ENCODE data around the gene RGS6. TPM values are rescaled to one million over a fixed set of nuclear protein-coding genes. Genes with fewer than 3 reads are reported as not detected.

RGS6 gene
- total RNA-seq, 1 experiment from 2014 or later: not detected

GRCh38 chr14:72333357-72333756, 401.1 kb downstream of the RGS6 start:
- H3K4me1 ChIP-seq: no peaks in the 10 kb centered on the region
- H3K27ac ChIP-seq: no peak overlapping the region
- no peaks in the 10 kb centered on the region for H3K36me3 ChIP-seq
- no peak for DNase-seq
- no peaks in the 10 kb centered on the region for H3K27me3 ChIP-seq
- H3K9me3 ChIP-seq (replicated peaks): no peaks in the 10 kb centered on the region
- H3K4me3 ChIP-seq: no peak overlapping the region

- DNase-seq: no peak
- H3K36me3 ChIP-seq: no peaks in the 10 kb centered on the region
- H3K27ac ChIP-seq: no peak overlapping the region
- no peak overlapping the region for H3K4me3 ChIP-seq
- no peaks in the 10 kb centered on the region for H3K4me1 ChIP-seq
- no peaks in the 10 kb centered on the region for H3K9me3 ChIP-seq (replicated peaks)
- H3K27me3 ChIP-seq: no peaks in the 10 kb centered on the region
These were observed 404.2 kb downstream of the RGS6 start for GRCh38 chr14:72336311-72336980.

- H3K4me1 ChIP-seq: no peaks in the 10 kb centered on the region
- no peaks in the 10 kb centered on the region for H3K27me3 ChIP-seq
- no peak overlapping the region for H3K27ac ChIP-seq
- H3K4me3 ChIP-seq: no peak overlapping the region
- H3K36me3 ChIP-seq: no peaks in the 10 kb centered on the region
- H3K9me3 ChIP-seq (replicated peaks): 0 out of 2 replicates have a peak, but pooled peaks cover 3% of the 10 kb centered on the region
- no peak for DNase-seq
These were observed 409.0 kb downstream of the RGS6 start for GRCh38 chr14:72341237-72341636.

- no peaks in the 10 kb centered on the region for H3K36me3 ChIP-seq
- DNase-seq: no peak
- H3K27ac ChIP-seq: no peak overlapping the region
- H3K9me3 ChIP-seq (replicated peaks): 0 out of 2 replicates have a peak, but pooled peaks cover 3% of the 10 kb centered on the region
- H3K4me3 ChIP-seq: no peak overlapping the region
- H3K27me3 ChIP-seq: no peaks in the 10 kb centered on the region
- H3K4me1 ChIP-seq: no peaks in the 10 kb centered on the region
These were observed 409.5 kb downstream of the RGS6 start for GRCh38 chr14:72341686-72342085.

- no peaks in the 10 kb centered on the region for H3K36me3 ChIP-seq
- 0 out of 2 replicates have a peak, but pooled peaks cover 3% of the 10 kb centered on the region for H3K9me3 ChIP-seq (replicated peaks)
- no peak overlapping the region for H3K4me3 ChIP-seq
- H3K4me1 ChIP-seq: no peaks in the 10 kb centered on the region
- H3K27me3 ChIP-seq: no peaks in the 10 kb centered on the region
- no peak for DNase-seq
- no peak overlapping the region for H3K27ac ChIP-seq
These were observed 414.9 kb downstream of the RGS6 start for GRCh38 chr14:72347118-72347517.

GRCh38 chr14:72350215-72350614, 418.0 kb downstream of the RGS6 start:
- Histone ChIP-seq H3K27me3 (no peaks in the 10 kb centered on the region), H3K36me3 (no peaks in the 10 kb centered on the region), H3K4me3 (no peak overlapping the region), H3K27ac (no peak overlapping the region), H3K9me3 (replicated peaks) (no peaks in the 10 kb centered on the region), H3K4me1 (no peaks in the 10 kb centered on the region)
- DNase-seq: no peak

GRCh38 chr14:72352012-72352411, 419.8 kb downstream of the RGS6 start:
- Histone ChIP-seq H3K27me3 (no peaks in the 10 kb centered on the region), H3K4me1 (no peaks in the 10 kb centered on the region), H3K36me3 (no peaks in the 10 kb centered on the region), H3K9me3 (replicated peaks) (no peaks in the 10 kb centered on the region), H3K27ac (no peak overlapping the region), H3K4me3 (no peak overlapping the region)
- no peak for DNase-seq

- Histone ChIP-seq H3K9me3 (replicated peaks) (no peaks in the 10 kb centered on the region), H3K27me3 (no peaks in the 10 kb centered on the region), H3K27ac (no peak overlapping the region), H3K4me1 (no peaks in the 10 kb centered on the region), H3K4me3 (no peak overlapping the region), H3K36me3 (no peaks in the 10 kb centered on the region)
- DNase-seq: no peak
These were observed 434.4 kb downstream of the RGS6 start for GRCh38 chr14:72366619-72367018.

- Histone ChIP-seq H3K27ac (no peak overlapping the region), H3K4me3 (no peak overlapping the region), H3K9me3 (replicated peaks) (no peaks in the 10 kb centered on the region), H3K4me1 (no peaks in the 10 kb centered on the region), H3K27me3 (no peaks in the 10 kb centered on the region), H3K36me3 (no peaks in the 10 kb centered on the region)
- no peak for DNase-seq
These were observed 436.9 kb downstream of the RGS6 start for GRCh38 chr14:72369106-72369505.

GRCh38 chr14:72377016-72377415, 444.8 kb downstream of the RGS6 start:
- H3K27ac ChIP-seq: no peak overlapping the region
- H3K36me3 ChIP-seq: no peaks in the 10 kb centered on the region
- DNase-seq: no peak
- no peaks in the 10 kb centered on the region for H3K9me3 ChIP-seq (replicated peaks)
- no peaks in the 10 kb centered on the region for H3K27me3 ChIP-seq
- H3K4me1 ChIP-seq: no peaks in the 10 kb centered on the region
- no peak overlapping the region for H3K4me3 ChIP-seq

GRCh38 chr14:72380456-72380855, 448.2 kb downstream of the RGS6 start:
- Histone ChIP-seq H3K36me3 (no peaks in the 10 kb centered on the region), H3K4me3 (no peak overlapping the region), H3K27me3 (no peaks in the 10 kb centered on the region), H3K9me3 (replicated peaks) (no peaks in the 10 kb centered on the region), H3K27ac (no peak overlapping the region), H3K4me1 (no peaks in the 10 kb centered on the region)
- no peak for DNase-seq

GRCh38 chr14:72383865-72384264, 451.6 kb downstream of the RGS6 start:
- H3K4me3 ChIP-seq: no peak overlapping the region
- H3K9me3 ChIP-seq (replicated peaks): no peaks in the 10 kb centered on the region
- no peaks in the 10 kb centered on the region for H3K27me3 ChIP-seq
- no peaks in the 10 kb centered on the region for H3K4me1 ChIP-seq
- DNase-seq: no peak
- H3K36me3 ChIP-seq: no peaks in the 10 kb centered on the region
- H3K27ac ChIP-seq: no peak overlapping the region

- H3K27me3 ChIP-seq: no peaks in the 10 kb centered on the region
- H3K36me3 ChIP-seq: no peaks in the 10 kb centered on the region
- no peak overlapping the region for H3K4me3 ChIP-seq
- no peaks in the 10 kb centered on the region for H3K4me1 ChIP-seq
- no peaks in the 10 kb centered on the region for H3K9me3 ChIP-seq (replicated peaks)
- no peak overlapping the region for H3K27ac ChIP-seq
- no peak for DNase-seq
These were observed 455.5 kb downstream of the RGS6 start for GRCh38 chr14:72387726-72388125.

- H3K27me3 ChIP-seq: no peaks in the 10 kb centered on the region
- H3K36me3 ChIP-seq: no peaks in the 10 kb centered on the region
- DNase-seq: no peak
- H3K4me3 ChIP-seq: no peak overlapping the region
- no peaks in the 10 kb centered on the region for H3K9me3 ChIP-seq (replicated peaks)
- no peaks in the 10 kb centered on the region for H3K4me1 ChIP-seq
- no peak overlapping the region for H3K27ac ChIP-seq
These were observed 457.0 kb downstream of the RGS6 start for GRCh38 chr14:72389200-72389599.

- no peaks in the 10 kb centered on the region for H3K27me3 ChIP-seq
- H3K4me3 ChIP-seq: no peak overlapping the region
- no peaks in the 10 kb centered on the region for H3K9me3 ChIP-seq (replicated peaks)
- H3K36me3 ChIP-seq: no peaks in the 10 kb centered on the region
- H3K4me1 ChIP-seq: no peaks in the 10 kb centered on the region
- H3K27ac ChIP-seq: no peak overlapping the region
- DNase-seq: no peak
These were observed 468.9 kb downstream of the RGS6 start for GRCh38 chr14:72401101-72401625.
